A549 (cell line): Measurements from ENCODE around the gene ELMOD1. TPM values are rescaled to one million over a fixed set of nuclear protein-coding genes. Genes with fewer than 3 reads are reported as not detected.

Source experiments
- ATAC-seq, 2 experiments: fragments of 200-7000 bp in 1 of 2; fragments of >200 bp in 1 of 2; cut with Nextera tagmentation in 1 of 2; cut with Tn5 transposase in 1 of 2; 3 replicates each; pipeline versions ENCODE4 v1.8.0 to v1.9.1; 2018 to 2020; ENCODE audit warnings: mild to moderate bottlenecking in 1 of 2, moderate library complexity in 1 of 2
- CTCF ChIA-PET: fragments of 300-600 bp; sonication (Branson Sonifier 250); formaldehyde crosslinking; extraction: SDS; loops from one replicate; lab custom pipeline; 2021; ENCODE audit warnings: antibody characterized with exemption, inconsistent platforms; lab: Yijun Ruan, JAX
- POLR2A ChIA-PET: fragments of 350-600 bp; formaldehyde crosslinking; extraction: SDS; loops from one replicate; lab custom pipeline; 2021; ENCODE audit warnings: antibody characterized with exemption, inconsistent platforms; lab: Yijun Ruan, JAX
- DNase-seq, 2 experiments: peaks; one replicate each; pipeline versions ENCODE4 v3.0.0 to v3.0.0-alpha.2; 2011 to 2016; ENCODE audit warnings: low read depth in 1 of 2, low spot score in 1 of 2
- FAIRE-seq: peaks from 2 replicates; lab custom pipeline; 2011; peaks lifted over from hg19 to GRCh38; lab: Jason Lieb, UNC
- H3K27ac ChIP-seq, 2 experiments: fragments of >200 bp; sonication (Bioruptor Twin); formaldehyde crosslinking; 3 replicates each; pipeline ENCODE4 v1.5.1; 2016 to 2017
- H3K4me1 ChIP-seq: fragments of >200 bp; sonication (Bioruptor Twin); formaldehyde crosslinking; 3 replicates; pipeline ENCODE4 v1.6.1; 2016
- H3K4me2 ChIP-seq: fragments of >200 bp; sonication (Bioruptor Twin); formaldehyde crosslinking; 3 replicates; pipeline ENCODE4 v1.6.1; 2016
- H3K4me3 ChIP-seq: fragments of >200 bp; sonication (Bioruptor Twin); formaldehyde crosslinking; 3 replicates; pipeline ENCODE4 v1.5.1; 2016
- H3K9me3 ChIP-seq: fragments of >200 bp; sonication (Bioruptor Twin); formaldehyde crosslinking; 3 replicates; pipeline ENCODE4 v1.6.1; 2016
- ATOH8 ChIP-seq: fragments of 250-450 bp; sonication (Bioruptor Pico); IDR thresholded peaks from 2 replicates; pipeline ENCODE4 v1.5.0; 2020; ENCODE audit warnings: low read depth, mild to moderate bottlenecking, moderate library complexity
- CBX8 ChIP-seq: fragments of 200-600 bp; sonication (generic); IDR thresholded peaks from 2 replicates; pipeline ENCODE4 v1.6.1; 2016
- CHD4 ChIP-seq: fragments of 200-600 bp; sonication (generic); IDR thresholded peaks from 2 replicates; pipeline ENCODE4 v1.6.1; 2016; ENCODE audit warnings: antibody characterized with exemption, mild to moderate bottlenecking, borderline replicate concordance
- EHMT2 ChIP-seq: fragments of 200-600 bp; sonication (generic); IDR thresholded peaks from 2 replicates; pipeline ENCODE4 v1.6.1; 2016; ENCODE audit warnings: antibody characterized with exemption, low read depth, mild to moderate bottlenecking, moderate library complexity
- ESRRA ChIP-seq: fragments of 150-350 bp; IDR thresholded peaks from 2 replicates; pipeline ENCODE4 v1.6.1; 2014; ENCODE audit warnings: mild to moderate bottlenecking, low read length, borderline replicate concordance
- FOSL2 ChIP-seq, 2 experiments: fragments of 450-650 bp in 1 of 2; fragments of >200 bp in 1 of 2; sonication (Bioruptor Twin) in 1 of 2; formaldehyde crosslinking; IDR thresholded peaks; 2 replicates each; pipeline versions ENCODE4 v1.5.0 to v1.6.1; 2016 to 2020; ENCODE audit warnings: mild to moderate bottlenecking in 1 of 2, moderate library complexity in 1 of 2
- GATA3 ChIP-seq: IDR thresholded peaks from 2 replicates; pipeline ENCODE4 v1.6.1; 2012; ENCODE audit warnings: borderline replicate concordance
- HDAC2 ChIP-seq: fragments of 200-600 bp; sonication (generic); IDR thresholded peaks from 2 replicates; pipeline ENCODE4 v1.6.1; 2016
- HEYL ChIP-seq: fragments of 250-450 bp; sonication (Bioruptor Pico); IDR thresholded peaks from 2 replicates; pipeline ENCODE4 v1.8.0; 2021; ENCODE audit warnings: mild to moderate bottlenecking, moderate library complexity
- HOXA7 ChIP-seq: fragments of 250-450 bp; sonication (Bioruptor Pico); IDR thresholded peaks from 2 replicates; pipeline ENCODE4 v1.5.0; 2020; ENCODE audit warnings: mild to moderate bottlenecking, moderate library complexity
- HOXB5 ChIP-seq: fragments of 250-450 bp; sonication (Bioruptor Pico); IDR thresholded peaks from 2 replicates; pipeline ENCODE4 v1.5.0; 2020; ENCODE audit warnings: mild to moderate bottlenecking, moderate library complexity
- KDM5A ChIP-seq: fragments of 200-600 bp; sonication (generic); IDR thresholded peaks from 2 replicates; pipeline ENCODE4 v1.6.1; 2016; ENCODE audit warnings: antibody characterized with exemption, mild to moderate bottlenecking
- MAZ ChIP-seq: fragments of 150-350 bp; IDR thresholded peaks from 2 replicates; pipeline ENCODE4 v1.6.1; 2014; ENCODE audit warnings: antibody characterized with exemption, low read depth, low read length, borderline replicate concordance
- MYC ChIP-seq: IDR thresholded peaks from 2 replicates; pipeline ENCODE4 v1.6.1; 2012; ENCODE audit warnings: mild to moderate bottlenecking, inconsistent platforms, low read length, improper control_type of control experiment, borderline replicate concordance
- NPAS2 ChIP-seq: fragments of 250-450 bp; sonication (Bioruptor Pico); IDR thresholded peaks from 2 replicates; pipeline ENCODE4 v1.8.0; 2022; ENCODE audit warnings: mild to moderate bottlenecking, moderate library complexity, borderline replicate concordance
- NR3C1 ChIP-seq: fragments of >200 bp; sonication (Bioruptor Twin); formaldehyde crosslinking; IDR thresholded peaks from 3 replicates; pipeline ENCODE4 v1.6.1; 2017
- POLR2AphosphoS2 ChIP-seq: conservative IDR thresholded peaks from 2 replicates; pipeline ENCODE4 v1.6.1; 2012; ENCODE audit warnings: low read length, improper control_type of control experiment, inconsistent platforms
- RARB ChIP-seq: fragments of 250-450 bp; sonication (Bioruptor Pico); IDR thresholded peaks from 2 replicates; pipeline ENCODE4 v1.8.0; 2021; ENCODE audit warnings: mild to moderate bottlenecking, moderate library complexity
- SREBF2 ChIP-seq: fragments of 450-650 bp; IDR thresholded peaks from 2 replicates; pipeline ENCODE4 v1.6.1; 2014; ENCODE audit warnings: mild to moderate bottlenecking, moderate library complexity
- TP53 ChIP-seq: fragments of 250-450 bp; sonication (Bioruptor Pico); IDR thresholded peaks from 2 replicates; pipeline ENCODE4 v1.5.0; 2021; ENCODE audit warnings: mild to moderate bottlenecking, moderate library complexity
- ZNF302 ChIP-seq: fragments of 250-450 bp; sonication (Bioruptor Pico); IDR thresholded peaks from 2 replicates; pipeline ENCODE4 v1.9.0; 2021; ENCODE audit warnings: inconsistent platforms, mild to moderate bottlenecking, moderate library complexity
- ZSCAN20 ChIP-seq: fragments of 250-450 bp; sonication (Bioruptor Pico); IDR thresholded peaks from 2 replicates; pipeline ENCODE4 v1.8.0; 2022; ENCODE audit warnings: mild to moderate bottlenecking, moderate library complexity
- WGBS: methylation state at CpG from one replicate; pipeline ENCODE4 v1.1.6; 2017; ENCODE audit errors: missing lambda C conversion rate; 5-methylcytosine and 5-hydroxymethylcytosine counted together
- polyA plus RNA-seq, 4 experiments: library from polyadenylated mRNA; depleted of rRNA in 3 of 4; stranded (reverse); fragments of >200 nt; fragmentation: RNase III in 1 of 4; extraction: RNeasy Plus Mini Kit Qiagen cat#74134 plus additional on column Dnase treatment in 1 of 4; gene quantifications; 2 replicates in 3 of 4; 3 replicates in 1 of 4; pipeline ENCODE4 v1.2.3, GENCODE V29; 2011 to 2017
- TF ChIP-seq, protein P1 (sequence below): fragments of >200 bp; sonication (Bioruptor Twin); formaldehyde crosslinking; IDR thresholded peaks from 3 replicates; pipeline ENCODE4 v1.6.1; 2016

ELMOD1 gene
- polyA plus RNA-seq, 2 of the 4 experiments (the other 2 are of a cell fraction) = 0.04 to 0.08 TPM

- FAIRE-seq (no peak), ATAC-seq (no peak), DNase-seq (no peak)
- Histone ChIP-seq H3K9me3 (no peaks in the 10 kb centered on the region), H3K4me3 (no peak overlapping the region), H3K4me2 (no peak overlapping the region), H3K4me1 (no peaks in the 10 kb centered on the region), H3K27ac (no peak overlapping the region)
- TF ChIP-seq TP53 (CRISPR knock-in tag) (no peak), SREBF2 (no peak), ZSCAN20 (CRISPR knock-in tag) (no peak), GATA3 (no peak)
- WGBS = 55% methylated on average over 3 of the region's 3 CpGs
- CTCF ChIA-PET = interaction anchor here (0.9 kb wide), 1 partner anchor 13 kb away, joined by 3 read pairs; no protein-coding TSS in a partner anchor
- POLR2A ChIA-PET = no interaction called here
These were observed 69.1 kb downstream of the ELMOD1 start for GRCh38 chr11:107660066-107660465.

- CTCF ChIA-PET = interaction anchor here (1.1 to 2.0 kb wide), 4 partner anchors 10 to 112 kb away, joined by 3 to 4 read pairs (median 4); no protein-coding TSS in a partner anchor
- POLR2A ChIA-PET = no interaction called here
These were observed 70.7 kb downstream of the ELMOD1 start for GRCh38 chr11:107661656-107662055.

DNA sequence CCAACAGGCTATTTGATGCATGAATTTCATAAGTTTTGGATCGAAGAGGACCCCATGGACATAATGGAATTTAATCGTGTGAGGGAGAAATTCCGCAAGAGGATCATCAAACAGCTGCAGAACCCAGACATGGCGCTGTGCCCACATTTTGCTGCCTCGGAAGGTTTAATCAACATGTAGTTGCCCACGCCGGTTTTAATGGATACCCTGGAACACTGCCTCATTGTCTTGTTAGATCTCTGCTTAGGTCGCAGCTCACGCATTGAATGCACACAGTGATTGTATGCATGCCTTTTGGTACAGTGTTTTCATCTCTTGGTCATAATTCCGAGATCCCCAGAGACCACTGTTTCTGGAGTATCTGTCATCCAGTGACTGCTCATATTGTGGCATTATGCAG, 74.1 kb downstream of the ELMOD1 start:
- FAIRE-seq (no peak), ATAC-seq (no peak), DNase-seq (no peak)
- Histone ChIP-seq H3K4me2 (no peak overlapping the region), H3K27ac (no peak overlapping the region), H3K4me1 (no peaks in the 10 kb centered on the region), H3K4me3 (no peak overlapping the region), H3K9me3 (no peaks in the 10 kb centered on the region)
- ChIA-PET POLR2A (no interaction called here), CTCF (interaction anchor here (1.5 kb wide), 1 partner anchor 24 kb away, joined by 8 read pairs; no protein-coding TSS in a partner anchor)
- 61% methylated on average over 10 of the region's 10 CpGs for WGBS
- no peak for TF ChIP-seq EHMT2
- TF ChIP-seq CHD4 = no peak
- TF ChIP-seq NR3C1 = no peak
- no peak for TF ChIP-seq HEYL
- TF ChIP-seq HDAC2 = no peak
- TF ChIP-seq FOSL2 (IDR thresholded peaks at IDR 0.05) = no peak
- TF ChIP-seq FOSL2 (CRISPR knock-in tag; IDR thresholded peaks at IDR 0.05) = no peak
- TF ChIP-seq RARB (CRISPR knock-in tag) = no peak
- no peak for TF ChIP-seq ATOH8 (CRISPR knock-in tag)
- no peak for TF ChIP-seq ZSCAN20 (CRISPR knock-in tag)
- TF ChIP-seq, protein P1, sequence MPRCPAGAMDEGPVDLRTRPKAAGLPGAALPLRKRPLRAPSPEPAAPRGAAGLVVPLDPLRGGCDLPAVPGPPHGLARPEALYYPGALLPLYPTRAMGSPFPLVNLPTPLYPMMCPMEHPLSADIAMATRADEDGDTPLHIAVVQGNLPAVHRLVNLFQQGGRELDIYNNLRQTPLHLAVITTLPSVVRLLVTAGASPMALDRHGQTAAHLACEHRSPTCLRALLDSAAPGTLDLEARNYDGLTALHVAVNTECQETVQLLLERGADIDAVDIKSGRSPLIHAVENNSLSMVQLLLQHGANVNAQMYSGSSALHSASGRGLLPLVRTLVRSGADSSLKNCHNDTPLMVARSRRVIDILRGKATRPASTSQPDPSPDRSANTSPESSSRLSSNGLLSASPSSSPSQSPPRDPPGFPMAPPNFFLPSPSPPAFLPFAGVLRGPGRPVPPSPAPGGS = no peak
- no peak for TF ChIP-seq KDM5A
- no peak for TF ChIP-seq ZNF302 (CRISPR knock-in tag)
- TF ChIP-seq POLR2AphosphoS2 = no peak
- no peak for TF ChIP-seq MYC
- no peak for TF ChIP-seq HOXB5 (CRISPR knock-in tag)
- TF ChIP-seq CBX8 = no peak

More at GRCh38 chr11:107661656-107662055, 70.7 kb downstream of the ELMOD1 start:
- no peak overlapping the region for H3K27ac ChIP-seq
- ATAC-seq (no peak), DNase-seq (no peak), FAIRE-seq (no peak)
- no peak for TF ChIP-seq MAZ
- TF ChIP-seq ESRRA = no peak
- no peak for TF ChIP-seq ATOH8 (CRISPR knock-in tag)
- no peak for TF ChIP-seq NPAS2 (CRISPR knock-in tag)
- TF ChIP-seq HEYL = no peak
- no peak for TF ChIP-seq FOSL2 (IDR thresholded peaks at IDR 0.05)
- no peak for TF ChIP-seq FOSL2 (CRISPR knock-in tag; IDR thresholded peaks at IDR 0.05)
- TF ChIP-seq HOXA7 (CRISPR knock-in tag) = no peak
- WGBS = 65% methylated on average over 1 of the region's 1 CpG
- no peaks in the 10 kb centered on the region for H3K4me1 ChIP-seq
- H3K9me3 ChIP-seq = no peaks in the 10 kb centered on the region
- no peak overlapping the region for H3K4me2 ChIP-seq
- no peak overlapping the region for H3K4me3 ChIP-seq
